Measurements from ENCODE around the gene DDX6.
"Not testable (repeated sequence)": the region's sequence is repeated elsewhere in the genome, so short reads cannot be mapped to it uniquely, and the experiment has no call there.

GRCh38 chr11:118721478-118722015 is 69.4 kb downstream of the DDX6 start:
- TF ChIP-seq EZH2 (IDR thresholded peaks at IDR 0.05; ENCODE audit: insufficient read depth, poor library complexity, severe bottlenecking); EZH2phosphoT487 (IDR thresholded peaks at IDR 0.05; ENCODE audit: insufficient read depth, low read depth): not testable (repeated sequence)

All from GM23248 (cell line).